TTC549 (cell line): ENCODE measurements around the gene GLUD1.
"Not testable (repeated sequence)": the region's sequence is repeated elsewhere in the genome, so short reads cannot be mapped to it uniquely, and the experiment has no call there.

Experiments
- FAIRE-seq: peaks from 2 replicates; lab custom pipeline; 2012; peaks lifted over from hg19 to GRCh38; lab: Jason Lieb, UNC

The GLUD1 gene

DNA sequence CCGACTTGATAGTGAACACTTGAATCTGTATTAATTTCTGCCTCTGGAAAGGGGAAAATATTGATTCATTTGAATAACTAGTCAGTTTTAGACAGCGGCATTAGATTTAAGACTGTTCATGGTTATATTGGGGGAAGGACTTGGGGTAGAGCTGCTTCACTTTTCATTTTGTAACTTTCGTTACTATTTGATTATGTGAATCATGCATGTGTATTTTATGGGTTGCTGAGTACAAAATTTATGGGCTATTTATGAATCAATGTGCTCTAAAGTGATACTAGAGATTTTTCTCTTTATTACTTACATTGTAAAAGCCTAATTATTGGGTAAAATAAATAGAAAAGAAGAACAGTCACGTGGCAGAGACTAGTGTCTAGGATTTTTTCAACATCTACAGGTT, 4.9 kb downstream of the GLUD1 start:
- no peak for FAIRE-seq

DNA sequence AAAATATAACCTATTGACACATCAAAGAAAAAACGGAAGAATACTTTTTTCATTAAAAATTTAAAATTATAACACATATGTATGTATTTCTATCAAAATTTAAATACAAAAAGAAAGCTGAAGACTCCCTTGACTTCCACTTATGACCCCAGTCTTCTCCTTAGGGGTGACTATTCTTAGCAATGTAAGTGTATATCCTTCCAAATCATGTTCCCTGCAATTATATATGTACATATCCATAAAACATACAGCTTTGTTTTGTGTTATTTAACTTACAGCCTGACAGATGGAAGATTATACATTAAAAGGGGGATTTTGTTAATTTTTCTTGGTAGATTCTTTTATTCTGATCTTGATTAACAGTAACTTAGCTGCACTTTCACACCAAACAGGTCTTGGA, 9.1 kb downstream of the GLUD1 start:
- no peak for FAIRE-seq

DNA sequence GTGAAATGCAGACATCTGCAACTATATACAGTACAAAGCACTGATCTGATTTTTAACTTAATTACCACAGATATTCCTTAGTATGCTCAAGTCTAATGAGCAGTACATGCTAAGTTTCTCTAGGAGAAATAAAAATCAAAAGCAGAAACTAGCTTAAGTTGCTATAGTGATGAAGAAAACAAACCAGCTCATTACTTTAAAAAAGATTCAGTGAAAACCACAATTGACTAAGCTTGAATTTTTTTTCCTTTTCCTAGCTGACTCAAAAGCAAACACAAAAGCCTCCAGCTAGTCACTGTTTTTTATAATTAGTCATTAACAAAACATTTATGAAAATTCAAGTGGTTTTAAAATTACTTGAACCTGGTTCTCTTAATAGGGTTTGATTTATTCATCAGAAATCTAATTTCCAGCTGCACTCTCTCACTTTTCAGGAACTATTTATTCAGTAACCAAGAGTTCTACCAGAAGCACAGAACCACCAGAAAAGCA, 10.3 kb downstream of the GLUD1 start:
- not testable (repeated sequence) for FAIRE-seq

DNA sequence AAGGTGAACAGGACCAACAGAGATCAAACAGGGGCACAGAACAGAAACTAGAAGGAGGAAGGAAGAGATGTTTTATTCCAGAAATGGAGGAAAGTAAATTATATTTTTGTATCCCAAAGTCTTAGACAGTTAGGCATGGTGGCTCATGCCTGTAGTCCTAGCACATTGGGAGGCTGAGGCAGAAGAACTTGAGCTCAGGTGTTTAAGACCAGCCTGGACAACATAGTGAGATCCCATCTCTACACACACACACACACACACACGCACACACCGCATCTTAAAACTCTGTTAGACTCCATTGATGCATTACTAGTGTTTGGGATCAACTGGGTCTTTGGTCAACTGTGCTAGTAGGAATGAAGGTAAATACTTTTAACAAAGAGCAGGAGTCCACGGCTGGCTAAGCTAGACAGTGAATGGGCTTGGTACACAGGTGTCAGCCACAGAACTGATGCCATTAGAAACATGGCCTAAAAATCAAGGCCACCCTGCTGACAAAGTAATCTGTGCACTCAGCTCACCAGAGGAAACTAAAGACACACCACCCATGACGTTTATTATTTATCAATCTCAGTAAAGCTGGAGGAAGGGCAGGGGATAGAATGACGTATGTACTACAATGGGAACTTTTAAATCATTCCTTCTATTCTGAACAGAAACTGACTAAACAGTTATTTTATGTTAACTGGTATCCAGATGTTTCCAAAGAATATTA, 10.9 kb downstream of the GLUD1 start:
- not testable (repeated sequence) for FAIRE-seq

DNA sequence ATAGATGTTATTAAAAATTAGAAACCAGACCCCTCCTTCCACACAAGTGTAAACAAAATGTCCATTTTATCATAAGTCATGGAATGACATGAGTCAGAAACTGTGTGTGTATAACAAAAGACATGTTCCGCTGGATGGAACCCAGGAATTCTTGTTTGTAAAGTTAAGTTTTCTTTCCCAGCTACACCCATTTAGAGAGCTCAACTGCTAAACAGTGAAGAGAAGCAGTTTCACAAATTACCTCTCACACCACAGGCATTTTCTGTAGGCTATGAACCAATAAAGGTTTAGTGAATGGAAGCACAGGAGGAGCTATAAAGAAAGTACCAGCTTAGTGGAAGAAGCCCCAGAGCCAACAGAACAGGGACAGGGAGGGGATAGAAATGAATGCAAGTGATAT, 12.4 kb downstream of the GLUD1 start:
- not testable (repeated sequence) for FAIRE-seq

DNA sequence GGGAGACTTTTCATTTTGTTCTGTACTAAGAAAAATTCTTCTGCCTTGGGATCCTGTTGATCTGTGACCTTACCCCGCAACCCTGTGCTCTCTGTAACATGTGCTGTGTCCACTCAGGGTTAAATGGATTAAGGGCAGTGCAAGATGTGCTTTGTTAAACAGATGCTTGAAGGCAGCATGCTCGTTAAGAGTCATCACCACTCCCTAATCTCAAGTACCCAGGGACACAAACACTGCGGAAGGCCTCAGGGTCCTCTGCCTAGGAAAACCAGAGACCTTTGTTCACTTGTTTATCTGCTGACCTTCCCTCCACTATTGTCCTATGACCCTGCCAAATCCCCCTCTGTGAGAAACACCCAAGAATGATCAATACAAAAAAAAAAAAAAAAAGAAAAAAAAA, 13.1 kb downstream of the GLUD1 start:
- FAIRE-seq: not testable (repeated sequence)

DNA sequence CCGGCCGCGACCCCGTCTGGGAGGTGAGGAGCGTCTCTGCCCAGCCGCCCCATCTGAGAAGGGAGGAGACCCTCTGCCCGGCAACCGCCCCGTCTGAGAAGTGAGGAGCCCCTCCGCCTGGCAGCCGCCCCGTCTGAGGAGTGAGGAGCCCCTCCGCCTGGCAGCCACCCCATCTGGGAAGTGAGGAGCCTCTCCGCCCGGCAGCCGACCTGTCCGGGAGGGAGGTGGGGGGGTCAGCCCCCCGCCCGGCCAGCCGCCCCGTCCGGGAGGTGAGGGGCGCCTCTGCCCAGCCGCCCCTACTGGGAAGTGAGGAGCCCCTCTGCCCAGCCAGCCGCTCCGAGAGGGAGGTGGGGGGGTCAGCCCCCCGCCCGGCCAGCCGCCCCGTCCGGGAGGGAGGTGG, 14.0 kb downstream of the GLUD1 start:
- FAIRE-seq: not testable (repeated sequence)

DNA sequence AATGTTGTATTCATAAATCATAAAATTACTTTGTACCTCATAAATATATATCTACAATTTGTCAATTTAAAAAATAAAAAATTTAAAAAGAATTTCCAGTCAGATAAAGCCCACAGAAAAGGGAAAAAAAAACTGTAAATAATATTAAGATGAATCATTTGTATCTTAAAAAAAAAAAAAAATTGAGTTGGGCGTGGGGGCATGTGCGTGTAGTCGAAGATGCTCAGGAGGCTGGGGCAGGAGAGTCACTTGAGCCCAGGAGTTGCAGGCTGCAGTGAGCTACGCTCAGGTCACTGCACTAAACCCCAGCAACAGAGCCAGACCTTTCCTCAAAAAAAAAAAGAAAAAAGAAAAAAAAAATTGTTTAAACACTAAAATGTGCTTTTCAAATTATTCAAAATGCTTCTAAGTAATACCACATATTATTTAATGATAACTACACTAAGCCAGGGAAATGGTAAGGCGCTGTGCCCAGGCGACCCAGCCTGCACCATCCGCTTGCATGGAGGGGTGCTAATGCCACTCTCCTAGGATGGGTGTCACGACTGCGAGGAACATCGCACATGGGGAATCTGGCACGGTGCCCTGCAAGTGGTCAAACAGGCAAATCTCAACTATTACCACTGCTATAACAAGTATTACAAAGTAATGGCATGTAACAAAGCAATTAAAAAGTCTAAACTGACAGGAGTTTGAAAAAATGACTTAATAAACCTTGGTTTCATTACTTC, 15.4 kb downstream of the GLUD1 start:
- no peak for FAIRE-seq

DNA sequence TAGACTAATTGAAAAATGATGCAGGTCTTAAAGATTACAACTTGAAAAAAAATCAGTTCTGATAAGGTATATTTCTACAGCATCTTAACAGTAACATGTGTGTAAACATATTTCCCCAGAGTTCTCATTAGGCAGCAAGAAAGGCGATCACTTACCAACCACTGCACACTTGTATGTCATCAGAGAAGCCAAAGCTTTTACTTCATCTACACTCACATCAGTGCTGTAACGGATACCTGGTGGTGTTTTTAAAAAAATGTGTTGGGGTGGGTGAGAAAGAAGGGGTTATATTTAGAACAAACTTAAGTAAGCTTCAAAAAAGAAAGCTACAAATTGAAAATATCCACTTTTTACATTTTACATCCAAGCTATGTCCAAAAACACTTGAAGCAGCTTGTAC, 18.2 kb downstream of the GLUD1 start:
- FAIRE-seq: not testable (repeated sequence)

DNA sequence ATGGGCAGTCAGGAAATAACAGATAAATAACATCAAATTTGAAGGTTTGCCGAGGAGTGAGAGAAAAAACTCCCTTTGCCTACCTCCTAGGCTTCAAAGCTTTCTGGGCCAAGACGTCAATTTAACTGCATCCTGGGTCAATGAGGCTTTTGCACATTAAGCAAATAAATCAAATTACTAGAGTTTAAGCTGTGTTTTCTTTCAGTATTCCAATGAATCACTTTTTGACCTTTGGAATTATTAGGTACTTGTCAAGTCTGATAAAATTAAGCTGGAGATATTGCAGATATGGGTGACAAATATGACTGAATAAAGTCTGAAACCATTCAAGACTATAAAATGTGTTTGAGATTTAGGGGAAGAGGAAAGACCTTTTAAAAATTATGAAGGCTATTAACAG, 22.2 kb downstream of the GLUD1 start:
- FAIRE-seq: no peak

DNA sequence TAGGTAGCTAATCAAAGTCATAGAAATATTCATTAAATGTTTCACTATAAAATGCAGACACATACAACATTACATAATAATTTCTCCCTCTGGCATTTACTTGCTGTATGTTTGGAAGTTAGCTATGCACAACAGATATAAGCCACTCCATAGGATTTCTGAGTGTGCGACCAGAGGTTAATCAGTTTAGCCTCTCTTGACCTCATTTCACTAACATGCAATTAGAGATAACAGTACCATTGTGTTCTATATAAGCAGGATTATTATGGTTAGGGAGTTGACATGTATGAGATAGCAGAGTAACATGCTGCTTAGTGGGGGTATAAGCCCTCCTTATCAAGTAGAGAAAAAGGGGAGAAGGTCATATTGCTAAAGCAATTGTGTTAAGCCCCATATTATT, 26.4 kb downstream of the GLUD1 start:
- no peak for FAIRE-seq

DNA sequence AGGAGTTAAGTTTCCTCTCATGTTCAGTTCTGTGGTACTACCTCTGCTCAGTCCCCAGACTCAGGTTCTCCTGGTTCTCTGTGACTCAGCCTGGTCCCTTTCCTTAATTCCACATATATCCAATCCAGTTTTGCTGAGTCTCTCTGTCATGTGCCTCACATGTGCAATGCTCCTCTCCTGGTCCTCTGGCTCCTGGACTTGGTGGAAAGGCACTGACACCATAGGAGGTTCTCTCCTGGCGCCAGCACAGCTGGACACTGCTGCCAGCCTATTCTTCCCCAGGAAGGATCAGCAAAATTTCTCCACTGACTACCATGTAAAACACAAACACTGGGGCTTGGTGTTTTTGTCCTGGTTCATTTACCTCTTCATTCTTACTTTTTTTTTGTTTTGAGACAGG, 27.8 kb downstream of the GLUD1 start:
- FAIRE-seq: no peak

DNA sequence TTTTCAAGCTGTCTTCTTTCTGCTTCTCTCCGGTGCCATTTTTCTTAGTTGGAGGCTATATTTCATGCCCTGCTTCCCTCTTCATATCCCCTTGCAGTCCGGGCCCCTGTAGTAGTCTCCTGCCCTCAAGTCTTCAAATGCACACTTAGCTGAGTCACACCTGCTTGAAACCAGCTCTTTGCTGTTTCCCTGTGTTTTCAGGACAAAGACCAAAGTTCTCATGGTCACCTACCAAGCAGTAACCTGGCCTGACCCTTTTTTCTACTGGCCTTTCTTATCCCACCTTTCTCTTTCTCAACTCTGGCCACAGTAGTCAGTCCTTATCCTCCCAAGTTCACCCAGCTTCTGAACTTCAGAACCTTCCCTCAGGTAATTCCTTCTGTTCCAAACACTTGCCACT, 28.5 kb downstream of the GLUD1 start:
- FAIRE-seq: no peak

DNA sequence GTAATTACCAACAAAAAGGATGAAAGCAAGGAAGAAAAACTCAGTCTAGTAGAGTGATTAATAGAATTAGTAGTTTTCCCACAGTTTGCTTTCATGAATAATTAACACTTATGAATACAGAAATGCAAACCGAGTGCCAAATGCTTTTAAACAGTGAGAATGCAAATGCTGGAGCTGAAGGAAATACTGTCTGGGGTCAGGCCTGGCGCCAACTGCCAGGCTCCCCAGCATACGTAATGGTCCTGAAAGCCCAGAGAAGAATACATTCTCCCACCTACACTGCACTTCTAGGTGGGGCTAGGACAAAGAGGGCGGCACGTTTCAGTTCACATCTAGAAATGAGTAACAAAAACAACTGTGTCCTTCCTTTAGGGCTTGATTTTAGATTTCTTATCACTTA, 30.0 kb downstream of the GLUD1 start:
- no peak for FAIRE-seq

DNA sequence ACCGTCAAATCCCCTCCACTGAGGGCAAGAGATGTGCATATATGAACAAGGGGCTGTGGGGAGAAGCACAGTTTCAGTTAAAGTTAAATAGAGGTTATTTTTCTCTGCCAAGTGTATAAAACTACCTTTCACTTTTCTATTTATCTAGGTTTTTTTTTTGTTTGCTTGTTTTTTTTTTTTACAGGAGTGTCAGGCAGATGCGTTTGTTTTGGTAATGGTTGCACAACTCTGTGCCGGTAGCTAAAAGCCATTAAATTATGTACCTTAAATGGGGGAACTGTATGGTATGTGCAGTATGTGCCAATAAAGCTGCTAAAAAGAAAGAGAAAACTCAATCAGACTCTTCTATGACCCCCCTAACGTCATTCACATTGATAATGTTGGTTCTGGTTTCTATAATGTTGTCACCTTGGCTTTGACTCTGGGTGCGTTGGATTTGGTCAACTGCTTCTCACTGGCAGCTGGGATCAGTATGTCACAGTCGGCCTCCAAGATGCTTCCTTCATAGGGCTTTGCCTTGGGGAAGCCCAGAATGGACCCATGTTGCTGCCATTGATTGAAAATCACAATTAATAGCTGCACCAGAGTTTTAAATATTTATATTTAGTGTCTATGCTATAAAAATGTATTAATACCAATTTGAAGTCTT, 34.2 kb downstream of the GLUD1 start:
- FAIRE-seq: no peak

DNA sequence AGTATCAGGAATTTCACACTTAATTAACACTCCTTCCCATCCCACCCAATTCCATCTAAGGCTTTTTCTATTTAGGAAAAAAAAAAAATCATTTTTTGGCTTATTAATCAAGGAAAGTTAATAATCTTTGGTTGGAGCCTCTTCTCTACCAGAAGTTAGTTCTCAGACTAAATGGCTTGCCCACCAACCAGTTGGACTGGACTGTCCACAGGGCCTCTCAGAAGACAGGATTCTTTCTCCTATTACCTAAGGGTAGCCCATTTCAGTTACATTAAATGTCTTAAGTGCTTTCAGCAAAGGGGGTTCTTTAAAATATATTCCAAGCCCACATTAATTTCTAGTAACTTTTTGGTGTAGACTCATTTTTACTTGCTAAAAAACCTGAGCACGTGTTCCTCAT, 35.2 kb downstream of the GLUD1 start:
- no peak for FAIRE-seq

DNA sequence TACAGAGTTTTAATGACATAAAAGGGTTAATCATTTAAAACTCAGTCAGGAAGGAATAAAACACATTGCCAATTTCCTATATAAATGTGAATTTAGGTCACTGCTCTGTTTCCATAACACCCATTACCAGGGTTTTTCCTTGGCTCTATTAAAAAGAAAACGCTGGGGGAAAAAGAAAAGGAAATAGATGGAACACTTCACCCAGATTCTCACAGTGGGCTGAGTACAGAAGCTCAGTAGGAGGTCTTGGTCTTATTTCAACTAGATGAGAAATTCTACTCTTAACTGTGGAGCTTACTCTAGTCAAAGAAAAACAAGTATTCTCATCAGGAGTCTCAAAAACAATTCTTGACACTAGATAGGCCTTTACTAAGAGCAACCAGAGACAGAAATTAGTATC, 36.5 kb downstream of the GLUD1 start:
- FAIRE-seq: no peak

DNA sequence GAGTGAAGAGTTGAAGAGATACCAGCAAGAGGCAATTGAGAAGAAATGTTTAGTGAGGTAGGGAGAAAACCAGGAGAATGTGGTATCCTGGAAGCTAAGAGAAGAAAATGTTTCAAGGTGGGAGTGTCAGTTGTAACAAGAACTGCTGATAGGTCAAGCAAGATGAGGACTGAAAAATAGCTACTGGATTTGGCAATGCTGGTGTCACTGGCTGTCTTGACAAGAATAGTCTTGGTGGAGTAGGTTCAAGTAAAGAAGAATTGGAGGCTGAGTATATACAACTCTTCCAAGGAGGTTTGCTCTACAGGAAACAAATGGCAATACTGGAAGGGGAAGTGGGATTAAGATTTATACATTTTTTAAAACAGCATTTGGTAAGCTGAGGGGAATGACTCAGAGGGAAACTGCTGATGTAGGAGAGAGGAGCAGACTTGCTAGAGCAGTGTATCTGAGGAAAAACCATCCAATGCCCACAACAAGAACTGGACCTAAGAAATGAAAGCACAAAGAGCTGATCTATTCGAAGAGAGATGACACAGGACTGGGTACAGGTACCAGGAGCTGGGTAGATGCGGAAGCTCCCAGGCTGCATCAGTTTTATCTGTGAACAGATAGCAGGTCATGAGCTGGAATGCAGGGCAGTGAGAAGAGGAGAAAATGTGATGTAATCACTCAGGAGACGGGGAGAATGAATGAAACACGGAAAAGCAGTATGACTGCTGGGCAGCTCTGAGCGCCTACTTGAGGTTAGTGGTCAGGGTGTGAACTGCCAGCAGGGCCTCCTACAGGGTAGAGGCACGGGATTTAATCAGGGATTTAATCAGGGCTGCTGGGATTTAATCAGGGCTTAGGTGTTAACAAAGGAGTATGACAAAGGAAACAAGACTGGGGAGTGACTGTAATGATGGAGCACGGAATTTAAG, 40.0 kb downstream of the GLUD1 start:
- FAIRE-seq: no peak

DNA sequence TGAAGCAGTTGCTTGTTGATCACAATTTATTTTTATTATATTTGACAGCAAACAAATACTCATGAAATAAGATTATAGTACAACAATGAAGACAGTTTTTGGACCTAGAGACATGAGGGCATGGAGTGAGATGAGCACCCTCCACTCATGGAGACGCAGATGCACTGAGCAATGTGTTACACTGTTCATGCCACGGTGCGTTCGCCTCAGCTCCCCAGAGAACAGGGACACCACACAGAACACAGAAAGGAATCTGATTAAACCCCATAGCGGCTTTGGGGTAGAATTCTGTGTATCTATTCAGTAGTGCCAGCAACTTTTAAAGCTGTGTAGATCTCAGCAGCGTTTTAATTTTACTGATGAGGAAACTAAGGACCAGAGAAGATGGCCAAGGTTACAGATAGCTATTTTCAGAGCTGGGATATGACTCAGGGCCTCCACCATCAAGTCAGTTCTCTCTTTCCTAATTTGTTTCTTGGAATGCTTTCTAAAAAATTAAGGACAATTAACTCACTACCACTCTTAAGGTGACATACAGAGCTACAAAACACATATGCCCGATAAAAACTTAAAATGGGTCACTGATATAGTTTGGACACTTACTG, 41.0 kb downstream of the GLUD1 start:
- no peak for FAIRE-seq

DNA sequence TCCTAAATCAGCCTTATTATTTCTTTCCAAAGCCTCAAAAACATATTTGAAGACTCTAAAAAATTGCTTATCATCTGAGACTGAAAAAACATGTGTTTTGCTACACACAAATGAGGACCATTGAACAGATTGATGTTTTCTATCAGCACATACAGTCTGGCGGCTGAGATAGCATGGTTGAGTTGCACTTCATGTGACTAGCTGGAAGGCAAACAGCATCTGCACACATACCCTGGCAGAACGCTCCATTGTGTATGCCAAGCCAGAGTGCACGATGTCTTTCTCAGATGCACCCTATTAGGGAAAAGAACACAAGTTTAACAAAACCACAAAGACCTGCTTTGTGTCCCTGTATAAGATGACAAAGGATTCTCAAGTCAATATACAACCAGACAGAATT, 41.5 kb downstream of the GLUD1 start:
- no peak for FAIRE-seq

DNA sequence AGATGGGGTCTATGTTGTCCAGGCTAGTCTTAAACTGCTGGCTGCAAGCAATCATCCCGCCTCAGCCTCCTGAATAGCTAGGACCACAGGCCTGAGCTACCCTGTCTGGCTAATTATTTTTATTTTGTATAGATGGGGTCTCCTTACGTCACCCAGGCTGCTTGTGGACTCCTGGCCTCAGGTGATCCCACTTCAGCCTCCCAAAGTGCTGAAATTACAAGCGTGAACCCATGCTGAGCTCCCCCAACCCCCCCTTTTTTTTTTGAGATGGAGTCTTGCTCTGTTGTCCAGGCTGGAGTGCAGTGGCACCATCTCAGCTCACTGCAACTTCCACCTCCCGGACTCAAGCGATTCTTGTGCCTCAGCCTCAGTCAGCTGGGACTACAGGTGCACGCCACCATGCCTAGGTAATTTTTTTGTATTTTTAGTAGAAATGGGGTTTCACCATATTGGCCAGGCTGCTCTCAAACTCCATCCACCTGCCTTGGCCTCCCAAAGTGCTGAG, 49.2 kb downstream of the GLUD1 start:
- FAIRE-seq: no peak

DNA sequence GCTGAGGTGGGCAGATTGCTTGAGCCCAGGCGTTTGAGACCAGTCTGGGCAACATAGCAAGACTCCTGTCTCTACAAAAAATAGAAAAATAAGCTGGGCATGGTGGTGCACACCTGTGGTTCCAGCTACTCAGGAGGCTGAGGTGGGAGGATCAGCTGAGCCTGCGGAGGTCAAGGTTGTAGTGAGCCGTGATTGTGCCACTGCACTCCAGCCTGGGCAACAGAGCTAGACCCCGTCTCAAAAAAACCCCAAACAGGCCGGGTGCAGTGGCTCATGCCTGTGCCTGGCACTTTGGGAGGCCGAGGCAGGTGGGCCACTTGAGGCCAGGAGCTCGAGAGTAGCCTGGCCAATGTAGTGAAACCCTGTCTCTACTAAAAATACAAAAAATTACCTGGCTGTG, 51.1 kb downstream of the GLUD1 start:
- FAIRE-seq: not testable (repeated sequence)
